Stimulated activated CD8-positive, alpha-beta memory T cell treated with anti-CD3 and anti-CD28 coated beads, Interleukin-12 subunit alpha, Interleukin-12 subunit beta, amount 100 ng/mL, for 24 hours (primary cell): ENCODE results near the gene AEN.

Source experiments
- DNase-seq: peaks from one replicate; pipeline ENCODE4 v3.0.0-alpha.2; 2020; ENCODE audit errors: extremely low read depth

Gene AEN

DNA sequence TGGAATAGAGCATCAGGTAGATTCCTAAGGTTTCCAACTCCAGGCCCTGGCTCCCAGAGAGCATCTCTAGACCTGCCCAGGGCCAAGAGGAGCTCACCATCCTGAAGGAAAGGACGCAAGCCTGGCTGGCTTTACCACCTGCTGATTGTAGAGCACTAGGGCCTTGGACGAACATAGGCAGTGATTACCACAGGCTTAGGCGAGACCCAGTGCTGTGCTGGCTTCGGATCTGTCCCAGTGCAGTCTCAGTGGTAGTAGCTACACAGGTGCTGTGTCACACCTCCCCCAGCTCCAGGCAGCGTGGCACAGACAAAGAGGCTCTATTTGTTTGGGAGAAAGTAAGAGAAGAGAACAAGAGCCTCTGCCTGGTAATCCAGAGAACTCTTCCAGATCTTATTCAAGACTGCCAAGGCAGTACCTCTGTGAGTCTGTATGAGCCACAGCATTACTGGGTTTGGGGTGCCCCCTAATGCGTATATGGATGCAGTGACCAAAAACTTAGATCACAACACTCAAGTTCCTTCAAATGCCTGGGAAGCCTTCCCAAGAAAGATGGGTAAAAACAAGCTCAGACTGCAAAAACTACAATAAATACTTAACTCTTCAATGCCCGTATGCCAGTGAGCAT, 43.1 kb downstream of the AEN start:
- no peak for DNase-seq

DNA sequence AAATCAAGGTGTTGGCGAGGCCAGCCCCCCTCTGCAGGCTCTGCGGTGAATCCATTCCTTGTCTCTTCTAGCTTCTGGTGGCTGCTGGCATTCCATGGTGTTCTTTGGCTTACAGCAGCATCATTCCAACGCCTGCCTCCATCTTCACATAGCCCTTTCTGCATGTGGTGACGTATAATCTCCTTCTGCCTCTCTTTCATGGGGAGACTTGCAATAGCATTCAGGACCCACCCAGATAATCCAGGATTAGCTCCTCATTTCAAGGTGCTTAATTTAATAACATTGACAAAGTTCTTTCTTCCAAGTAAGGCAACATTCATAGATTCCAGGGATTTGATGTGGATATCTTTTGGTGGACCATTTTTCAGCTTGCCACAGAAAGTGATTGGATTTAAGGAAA, 53.5 kb downstream of the AEN start:
- DNase-seq: no peak

- no peak for DNase-seq
These were observed 57.6 kb downstream of the AEN start for GRCh38 chr15:88678755-88679154.

GRCh38 chr15:88680241-88681001, 59.3 kb downstream of the AEN start:
- DNase-seq: no peak

DNA sequence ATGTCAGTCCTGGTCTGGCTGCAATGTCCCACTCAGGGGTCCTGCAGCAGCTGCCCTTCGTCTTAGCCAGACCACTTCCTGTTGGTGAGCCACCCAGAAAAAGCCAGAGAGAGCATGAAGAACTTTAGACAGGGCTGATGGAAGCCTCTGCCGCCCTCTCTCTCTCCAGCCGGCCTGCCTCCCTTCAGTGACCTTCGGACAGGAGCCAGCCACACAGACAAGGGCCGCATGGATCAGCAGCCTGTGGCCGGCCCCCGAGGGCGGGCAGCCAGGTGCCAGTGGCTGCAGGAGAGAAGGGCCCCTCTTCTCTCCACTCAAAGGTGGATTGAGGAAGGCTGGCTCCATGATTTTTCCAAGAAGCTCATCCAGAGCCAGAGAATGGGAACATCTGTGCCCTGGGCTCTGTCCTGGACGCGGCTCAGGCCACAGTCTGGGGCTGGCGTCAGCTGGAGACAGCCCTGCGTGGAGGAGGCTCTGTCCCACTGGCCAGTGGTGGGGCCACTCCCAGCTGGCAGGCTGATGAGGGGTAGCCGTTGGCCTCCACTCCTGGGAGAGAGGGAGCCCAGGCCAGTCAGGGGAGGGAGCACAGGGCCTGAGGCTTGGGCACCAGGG, 60.6 kb downstream of the AEN start:
- DNase-seq: no peak
